Fibroblast of skin of right quadriceps (primary cell): ENCODE results near the gene DNAL4.

ENCODE experiments used
- DNase-seq: peaks from one replicate; pipeline ENCODE4 v3.0.0-alpha.2; 2013

DNAL4 gene

GRCh38 chr22:38793721-38794466, at the start of gene DNAL4:
DNAL4 (minus strand) TSS chr22:38794143; CDS start chr22:38782731, 11,412 bp downstream.
- DNase-seq, result peak; percentile 98

- DNase-seq, result peak; percentile 76
These were observed 49.3 kb upstream of the DNAL4 start for GRCh38 chr22:38843201-38843656.

GRCh38 chr22:38842512-38843200, 48.7 kb upstream of the DNAL4 start:
- DNase-seq, result no peak

- DNase-seq, result no peak
These were observed 47.7 kb upstream of the DNAL4 start for GRCh38 chr22:38841635-38842034.

- DNase-seq, result no peak
These were observed 47.3 kb upstream of the DNAL4 start for GRCh38 chr22:38841211-38841610.

- no peak for DNase-seq
These were observed 46.2 kb upstream of the DNAL4 start for GRCh38 chr22:38840129-38840528.

GRCh38 chr22:38839686-38840085, 45.7 kb upstream of the DNAL4 start:
- no peak for DNase-seq

- no peak for DNase-seq
These were observed 43.5 kb upstream of the DNAL4 start for GRCh38 chr22:38837414-38837928.

GRCh38 chr22:38835888-38836301, 42.0 kb upstream of the DNAL4 start:
- DNase-seq, result peak; percentile 14

GRCh38 chr22:38834991-38835390, 41.0 kb upstream of the DNAL4 start:
- no peak for DNase-seq

GRCh38 chr22:38834215-38834953, 40.4 kb upstream of the DNAL4 start:
- DNase-seq, result no peak

GRCh38 chr22:38833061-38833460, 39.1 kb upstream of the DNAL4 start:
- DNase-seq, result no peak

GRCh38 chr22:38832005-38832978, 38.3 kb upstream of the DNAL4 start:
- no peak for DNase-seq

- DNase-seq, result peak; percentile 51
These were observed 37.4 kb upstream of the DNAL4 start for GRCh38 chr22:38831166-38831945.

- no peak for DNase-seq
These were observed 36.8 kb upstream of the DNAL4 start for GRCh38 chr22:38830845-38831108.

- no peak for DNase-seq
These were observed 36.3 kb upstream of the DNAL4 start for GRCh38 chr22:38830026-38830844.

- no peak for DNase-seq
These were observed 35.5 kb upstream of the DNAL4 start for GRCh38 chr22:38829485-38829884.

- no peak for DNase-seq
These were observed 34.8 kb upstream of the DNAL4 start for GRCh38 chr22:38828616-38829205.

- DNase-seq, result no peak
These were observed 34.2 kb upstream of the DNAL4 start for GRCh38 chr22:38828191-38828590.

- DNase-seq, result no peak
These were observed 33.6 kb upstream of the DNAL4 start for GRCh38 chr22:38827510-38827909.
